HG03575 (cell line): ENCODE data around the gene LARP1.

Experiments
- ATAC-seq: cut with Tn5 transposase; IDR thresholded peaks from one replicate; pipeline ENCODE4 v1.9.1; 2021; ENCODE audit not compliant: unreplicated experiment, insufficient number of reproducible peaks, low FRiP score; ENCODE audit errors: extremely low read depth

LARP1 gene

DNA sequence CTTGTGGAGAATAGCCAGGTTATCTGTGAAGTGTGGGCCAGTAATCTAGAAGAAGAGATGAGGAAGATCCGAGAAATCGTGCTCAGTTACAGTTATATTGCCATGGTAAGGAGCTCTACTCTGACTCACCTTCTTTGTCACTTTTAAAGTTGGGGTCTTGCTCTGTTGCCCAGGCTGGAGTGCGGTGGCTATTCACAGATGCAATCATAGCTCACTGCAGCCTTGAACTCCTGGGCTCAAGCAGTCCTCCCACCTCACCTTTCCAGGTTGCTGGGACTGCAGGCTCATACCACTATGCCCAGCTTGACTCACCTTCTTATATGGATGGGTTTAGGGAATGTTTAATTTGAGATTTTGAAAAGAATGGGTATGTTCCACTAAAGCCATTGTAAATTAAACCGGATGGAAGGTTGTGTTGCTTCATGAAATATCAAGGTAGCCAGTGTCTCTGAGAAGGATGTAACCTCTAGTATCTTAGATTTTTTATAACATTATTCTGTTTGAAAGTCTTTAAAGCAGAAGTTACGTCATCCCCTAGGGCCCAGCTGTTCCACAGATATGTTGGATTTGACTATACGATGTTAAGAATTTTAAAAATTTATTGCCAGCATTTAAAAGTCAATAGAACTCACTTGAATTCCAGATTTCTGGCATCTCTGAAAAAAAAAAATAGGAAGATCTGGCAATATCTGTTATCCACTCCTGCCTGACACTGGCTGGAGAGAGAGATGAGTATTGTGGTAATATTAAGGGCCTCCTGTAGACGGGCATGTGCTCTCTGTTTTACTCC lies 108.3 kb downstream of the LARP1 start:
- no peak for ATAC-seq

DNA sequence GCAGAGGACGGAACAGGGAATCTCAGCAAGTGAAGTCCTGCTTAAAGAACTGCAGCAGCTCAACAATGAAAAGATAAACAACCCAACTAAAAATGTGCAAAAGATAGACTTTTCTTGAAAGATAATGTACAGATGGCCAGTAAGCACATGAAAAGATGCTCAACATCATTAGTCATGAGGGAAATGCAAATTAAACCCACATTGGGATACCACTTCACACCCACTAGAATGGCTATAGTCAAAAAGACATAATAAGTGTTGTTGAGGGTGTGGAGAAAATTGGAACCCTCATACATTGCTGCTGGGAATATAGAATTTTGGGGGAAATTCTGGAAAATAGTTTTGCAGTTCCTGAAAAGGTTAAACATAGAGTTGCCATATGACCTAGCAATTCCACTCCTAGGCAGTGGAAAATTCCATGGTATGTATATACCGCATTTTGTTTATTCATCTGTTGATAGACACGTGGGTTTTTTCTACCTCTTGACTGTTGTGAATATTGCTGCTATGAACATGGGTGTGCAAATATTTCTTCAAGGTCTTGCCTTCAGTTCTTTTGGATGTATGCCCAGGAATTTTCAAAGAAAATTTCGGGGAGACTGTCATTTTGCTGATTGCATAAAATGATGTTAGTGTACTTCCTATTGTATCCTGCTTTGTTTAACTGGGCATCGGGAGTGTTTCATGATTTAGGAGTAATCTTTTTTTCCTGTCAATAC lies 110.4 kb downstream of the LARP1 start:
- ATAC-seq, result no peak

DNA sequence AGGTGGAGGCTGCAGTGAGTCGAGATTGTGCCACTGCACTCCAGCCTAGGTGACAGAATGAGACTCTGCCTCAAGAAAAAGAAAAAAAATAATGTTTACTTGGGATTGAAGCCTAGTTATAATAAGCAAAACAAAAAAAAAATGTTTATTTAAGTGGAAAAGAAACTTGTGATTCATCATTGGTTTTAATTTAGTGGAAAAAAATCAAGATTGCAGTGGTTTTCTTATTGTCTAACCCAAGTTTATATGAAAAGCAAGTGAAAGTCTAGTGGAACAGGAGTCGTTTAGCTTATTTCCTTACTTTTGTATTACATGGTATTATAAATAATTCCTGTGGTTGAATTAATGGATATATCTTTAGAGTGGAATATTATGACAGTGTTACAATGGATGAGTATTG lies 111.7 kb downstream of the LARP1 start:
- no peak for ATAC-seq
